Raji (cell line): Measurements from ENCODE around the gene PEAK3.

ENCODE experiments used
- POLR2A ChIP-seq: IDR thresholded peaks from 2 replicates; pipeline ENCODE4 v1.6.1; 2011; ENCODE audit warnings: low read depth, low read length, control low read depth; ENCODE audit not compliant: insufficient read depth

The PEAK3 gene

GRCh38 chr19:2270423-2271233 lies 11.3 kb downstream of the PEAK3 start:
- TF ChIP-seq POLR2A = 0 out of 2 replicates have a peak, but pooled peaks have one; percentile 29

DNA sequence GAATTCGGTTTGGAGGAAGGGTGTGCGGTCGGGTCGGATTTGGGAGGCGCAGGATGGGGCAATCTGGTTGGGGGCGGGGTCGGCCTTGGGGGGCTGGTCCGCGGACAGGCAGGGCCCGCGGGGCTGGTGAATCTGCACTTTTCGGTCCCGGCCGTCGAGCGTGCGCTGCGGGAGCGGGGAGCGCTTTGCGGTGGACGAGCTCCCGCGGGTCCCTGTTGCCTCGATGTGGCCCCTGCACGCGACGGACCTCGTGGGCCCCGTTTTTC lies 11.9 kb downstream of the PEAK3 start:
- TF ChIP-seq POLR2A = 0 out of 2 replicates have a peak, but pooled peaks have one; percentile 25

DNA sequence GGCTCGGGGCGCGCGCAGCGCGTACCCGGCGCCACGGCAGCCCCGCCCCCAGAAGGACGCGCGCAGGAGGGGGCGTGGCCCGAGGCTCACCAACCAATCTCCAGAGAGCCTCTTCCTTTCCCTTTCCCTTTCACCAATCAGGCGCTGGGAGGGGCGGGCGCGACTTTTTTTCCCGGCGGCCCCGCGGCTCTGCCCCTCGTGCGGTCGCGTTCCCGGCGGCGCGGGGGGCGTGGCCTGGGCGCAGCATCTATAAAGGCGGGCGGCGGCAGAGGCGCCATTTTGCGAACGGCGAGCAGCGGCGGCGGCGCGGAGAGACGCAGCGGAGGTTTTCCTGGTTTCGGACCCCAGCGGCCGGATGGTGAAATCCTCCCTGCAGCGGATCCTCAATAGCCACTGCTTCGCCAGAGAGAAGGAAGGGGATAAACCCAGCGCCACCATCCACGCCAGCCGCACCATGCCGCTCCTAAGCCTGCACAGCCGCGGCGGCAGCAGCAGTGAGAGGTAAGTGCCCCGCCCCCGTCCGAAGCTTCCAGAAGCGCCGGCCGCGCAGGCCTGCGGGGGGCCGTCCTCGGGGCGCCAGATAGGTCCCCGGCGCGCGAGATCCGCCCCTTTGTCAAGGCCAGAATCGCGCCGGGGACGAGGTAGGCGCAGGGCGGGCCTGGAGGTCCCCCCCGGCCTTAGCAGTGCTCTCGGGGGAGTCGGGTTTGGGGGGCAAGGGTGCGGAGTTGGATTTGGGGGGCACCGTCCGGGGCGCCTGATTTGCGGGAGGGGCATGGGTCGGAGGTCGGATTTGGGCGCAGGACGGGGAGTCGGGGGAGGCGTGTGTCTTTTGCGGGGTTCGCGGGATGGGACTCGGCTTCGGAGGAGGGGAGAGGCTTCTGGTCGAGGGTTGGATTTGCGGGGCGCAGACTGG lies 12.5 kb downstream of the PEAK3 start:
- peak; percentile 95 for TF ChIP-seq POLR2A

GRCh38 chr19:2268861-2269243 lies 13.1 kb downstream of the PEAK3 start:
- TF ChIP-seq POLR2A = no peak

GRCh38 chr19:2268480-2268830 lies 13.5 kb downstream of the PEAK3 start:
- no peak for TF ChIP-seq POLR2A

DNA sequence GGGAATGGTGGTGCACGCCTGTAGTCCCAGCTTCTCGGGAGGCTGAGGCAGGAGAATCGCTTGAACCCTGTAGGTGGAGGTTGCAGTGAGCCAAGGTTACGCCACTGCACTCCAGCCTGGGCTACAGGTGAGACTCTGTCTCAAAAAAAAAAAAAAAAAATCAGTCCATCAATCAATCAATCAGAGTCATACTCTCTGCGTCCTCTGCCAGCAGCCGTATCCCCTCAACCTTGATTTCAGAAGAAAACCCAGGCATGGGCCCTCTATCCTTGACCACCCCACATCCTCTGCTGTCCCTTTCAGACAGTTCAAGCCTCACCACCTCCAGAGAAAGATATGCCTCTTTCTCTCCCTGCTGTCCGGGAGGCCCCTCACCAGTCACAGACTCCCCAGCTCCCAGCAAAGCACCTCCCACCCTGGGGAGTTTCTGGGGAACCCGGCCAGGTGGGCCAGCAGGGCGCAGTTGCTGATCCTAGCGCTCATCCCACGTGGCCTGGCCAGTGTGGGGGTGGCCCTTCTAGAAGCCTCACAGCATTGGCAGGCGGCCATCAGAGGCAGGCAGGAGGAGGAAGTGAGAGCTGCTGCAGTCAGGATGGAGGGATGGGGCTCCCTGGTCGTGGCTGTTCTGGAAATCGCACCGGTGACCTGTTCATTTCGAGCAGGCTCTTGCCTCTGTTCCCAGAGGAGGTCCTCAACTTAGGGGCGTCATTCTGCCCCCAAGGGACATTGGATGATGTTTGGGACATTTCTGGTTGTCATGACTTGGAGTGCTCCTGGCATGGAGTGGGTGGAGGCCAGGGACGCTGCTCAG lies 15.6 kb downstream of the PEAK3 start:
- TF ChIP-seq POLR2A = peak; percentile 42

DNA sequence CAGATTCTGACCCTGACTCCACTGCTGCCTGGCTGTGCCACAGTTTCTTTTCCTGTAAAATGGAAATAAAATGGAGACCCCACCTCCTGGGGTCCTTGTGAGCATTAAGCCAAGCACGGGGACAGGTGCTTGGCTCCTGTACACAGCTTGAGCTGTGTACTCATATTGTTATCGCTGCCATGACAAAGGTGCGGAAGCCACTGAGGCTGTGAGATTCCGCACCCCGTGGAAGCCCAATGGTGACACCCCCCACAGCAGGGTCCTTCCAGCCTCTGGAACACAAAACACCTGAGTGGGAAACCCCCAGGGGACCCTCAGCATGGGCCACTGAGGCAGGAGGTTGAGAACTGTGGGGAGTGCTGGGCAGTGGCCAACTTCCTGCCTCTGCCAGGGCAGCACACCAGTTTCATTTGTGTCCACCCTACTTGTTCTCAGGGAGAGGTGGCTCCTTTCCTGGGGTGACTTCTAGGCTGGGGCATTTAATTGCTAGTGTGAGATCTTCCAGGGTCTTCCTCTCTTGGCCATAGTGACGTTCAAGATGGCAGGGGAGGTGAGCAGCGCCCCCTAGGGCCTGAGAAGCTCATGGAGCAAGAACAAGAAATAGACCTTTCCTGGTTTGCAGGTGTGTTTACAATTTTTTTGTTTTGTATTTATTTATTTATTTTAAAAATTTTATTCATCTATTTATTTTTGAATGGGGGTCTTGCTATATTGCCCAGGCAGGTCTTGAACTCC lies 20.4 kb downstream of the PEAK3 start:
- no peak for TF ChIP-seq POLR2A

- no peak for TF ChIP-seq POLR2A
Measured at GRCh38 chr19:2260341-2260805, 21.6 kb downstream of the PEAK3 start.

DNA sequence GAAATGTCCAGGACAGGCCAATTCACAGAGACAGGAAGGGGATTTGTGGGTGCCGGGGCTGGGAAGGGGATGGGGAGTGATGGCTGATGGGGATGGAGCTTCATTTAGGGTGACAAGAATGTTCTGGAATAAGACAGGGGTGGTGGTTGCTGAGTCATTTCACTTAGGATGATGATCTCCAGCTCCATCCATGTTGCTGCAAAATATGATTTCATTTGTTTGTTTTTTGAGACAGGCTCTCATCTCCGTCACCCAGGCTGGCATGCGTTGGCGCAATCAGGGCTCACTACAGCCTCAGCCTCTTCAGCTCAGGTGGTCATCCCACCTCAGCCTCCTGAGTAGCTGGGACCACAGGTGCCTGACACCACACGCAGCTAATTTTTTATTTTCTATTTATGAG lies 22.6 kb downstream of the PEAK3 start:
- TF ChIP-seq POLR2A = no peak

DNA sequence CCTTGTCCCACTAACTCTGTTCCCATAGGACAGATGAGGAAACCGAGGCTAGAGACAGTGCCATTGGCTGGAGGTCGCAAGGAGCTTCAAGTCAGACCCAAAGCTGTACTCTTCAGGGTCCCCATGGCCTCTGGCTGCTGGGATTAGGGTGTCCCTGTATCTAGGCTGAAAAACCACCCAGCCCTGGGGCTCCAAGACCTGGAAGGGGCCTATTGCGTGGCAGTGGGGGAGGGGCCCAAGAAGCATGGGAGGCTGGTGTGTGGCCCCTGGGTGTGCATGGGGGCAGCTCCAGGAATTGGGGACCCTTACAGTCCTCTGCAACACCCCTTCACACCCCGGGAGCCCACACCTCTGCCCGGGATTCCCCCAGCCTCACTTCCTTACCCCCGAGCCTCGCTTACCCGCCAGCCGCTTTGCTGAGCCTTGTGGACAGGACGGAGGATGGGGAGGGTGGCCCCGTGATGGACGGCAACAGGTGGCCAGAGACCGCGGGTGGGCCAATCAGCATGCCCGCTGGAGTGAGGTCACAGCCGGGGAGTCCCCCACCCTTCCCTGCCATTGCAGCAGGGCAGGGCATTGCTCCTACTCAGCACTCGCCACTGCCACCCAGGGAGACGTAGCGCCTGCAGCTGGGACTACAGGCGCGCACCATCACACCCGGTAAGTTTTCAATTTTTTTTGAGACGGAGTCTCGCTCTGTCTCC lies 25.8 kb downstream of the PEAK3 start, which contains the start of gene JSRP1:
Gene JSRP1, minus strand, starts transcription at position 436 of the 704 bp plus-strand sequence. CDS start 1,103 bp downstream, outside the sequence.
- peak; percentile 55 for TF ChIP-seq POLR2A

GRCh38 chr19:2255112-2255845 lies 26.7 kb downstream of the PEAK3 start:
- TF ChIP-seq POLR2A = no peak

DNA sequence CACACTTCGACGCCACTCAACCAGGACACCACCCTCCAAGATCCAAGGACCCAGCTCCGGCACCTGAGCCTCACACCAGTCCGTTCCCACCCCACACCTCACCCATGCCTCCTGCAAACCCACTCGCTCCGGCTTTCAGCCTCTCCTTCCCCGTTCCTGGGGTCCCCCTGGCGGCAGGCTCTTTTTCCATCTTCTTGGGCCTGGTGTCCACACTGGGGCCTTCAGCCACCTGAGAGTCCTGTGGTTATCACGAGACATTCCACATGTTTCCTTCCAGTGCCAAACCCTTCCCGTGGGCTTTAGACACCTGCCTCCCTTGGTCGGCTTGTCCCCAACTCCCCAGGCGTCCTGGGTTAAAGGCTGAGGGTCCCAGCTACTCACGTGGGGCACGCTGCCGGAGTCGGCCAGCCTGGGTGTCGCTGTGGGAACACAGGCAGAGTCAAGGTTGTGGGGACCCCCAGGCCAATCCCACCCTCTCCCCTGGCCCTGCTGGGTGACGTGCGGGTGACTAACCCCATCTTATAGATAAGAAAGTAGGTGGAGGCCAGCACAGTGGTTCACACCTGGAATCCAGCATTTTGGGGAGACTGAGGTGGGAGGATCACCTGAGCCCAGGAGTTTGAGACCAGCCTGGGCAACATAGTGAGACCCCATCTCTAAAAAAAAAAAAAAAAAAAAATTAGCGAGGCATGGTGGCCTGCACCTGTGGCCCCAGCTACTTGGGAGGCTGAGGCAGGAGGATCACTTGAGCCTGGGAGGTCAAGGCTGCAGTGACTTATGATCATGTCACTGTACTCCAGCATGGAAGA lies 27.7 kb downstream of the PEAK3 start:
- TF ChIP-seq POLR2A = no peak

DNA sequence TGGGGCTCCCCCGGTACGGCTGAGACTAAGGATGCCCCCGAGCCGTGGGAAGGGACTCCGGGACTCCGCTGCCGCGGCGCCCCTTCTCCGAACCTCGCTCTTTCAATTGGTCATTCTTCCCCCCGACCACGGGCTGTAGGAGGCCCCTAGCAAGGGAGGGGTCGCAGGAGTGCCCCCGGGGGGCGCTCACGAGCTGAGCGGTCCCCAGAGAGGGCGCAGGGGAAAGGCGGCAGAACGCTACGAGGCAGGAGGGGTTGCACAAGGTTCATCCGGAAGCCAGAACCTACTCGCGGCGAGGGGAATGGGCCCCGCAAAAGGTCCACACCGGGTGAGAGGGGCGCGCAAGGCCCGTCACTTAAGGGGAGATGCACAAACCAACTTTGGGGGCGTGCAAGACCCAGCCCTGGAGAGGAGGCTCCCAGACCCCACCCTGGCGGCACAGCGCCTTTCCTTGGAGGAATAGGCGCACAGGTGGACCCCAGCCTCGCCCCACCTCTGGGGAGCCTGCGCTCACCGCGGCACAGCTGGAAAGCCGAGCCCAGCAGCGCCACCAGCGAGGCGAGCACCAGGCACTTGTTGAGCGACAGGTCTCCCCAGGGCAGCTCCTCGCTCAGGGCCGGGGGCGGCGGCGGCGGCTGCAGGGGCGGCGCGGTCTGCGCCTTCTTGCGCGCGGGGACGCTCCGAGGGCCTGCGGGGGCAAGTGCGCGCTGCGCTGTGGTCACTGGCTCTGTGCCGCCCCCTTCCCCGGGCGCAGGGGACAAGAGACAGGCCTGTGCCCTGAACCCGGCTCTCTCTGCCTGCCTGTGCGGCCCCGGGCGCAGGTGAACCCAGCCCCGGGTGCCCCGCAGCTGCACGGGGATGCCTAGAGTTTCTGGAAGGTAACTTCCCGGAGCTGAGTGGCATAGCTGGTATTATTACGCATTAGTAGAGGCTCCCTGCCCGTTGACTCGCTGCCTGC lies 28.6 kb downstream of the PEAK3 start:
- no peak for TF ChIP-seq POLR2A
